HG03064 (cell line): ENCODE results near the gene FRMD4B.
"Not testable (repeated sequence)": the region's sequence is repeated elsewhere in the genome, so short reads cannot be mapped to it uniquely, and the experiment has no call there.

Source experiments
- ATAC-seq: cut with Tn5 transposase; IDR thresholded peaks from one replicate; pipeline ENCODE4 v1.9.1; 2021; ENCODE audit warnings: low read depth; ENCODE audit not compliant: unreplicated experiment

FRMD4B gene

GRCh38 chr3:69292185-69292584, 93.7 kb downstream of the FRMD4B start:
- no peak for ATAC-seq

- no peak for ATAC-seq
These were observed 95.5 kb downstream of the FRMD4B start for GRCh38 chr3:69290430-69290829.

- ATAC-seq, result no peak
These were observed 95.9 kb downstream of the FRMD4B start for GRCh38 chr3:69290006-69290405.

GRCh38 chr3:69288161-69288895, 97.6 kb downstream of the FRMD4B start:
- ATAC-seq, result no peak

GRCh38 chr3:69283913-69284611, 101.8 kb downstream of the FRMD4B start:
- ATAC-seq, result no peak

GRCh38 chr3:69283496-69283895, 102.4 kb downstream of the FRMD4B start:
- ATAC-seq, result no peak

GRCh38 chr3:69282181-69282580, 103.7 kb downstream of the FRMD4B start:
- ATAC-seq, result no peak

- not testable (repeated sequence) for ATAC-seq
These were observed 108.5 kb downstream of the FRMD4B start for GRCh38 chr3:69277403-69277802.

GRCh38 chr3:69276884-69277283, 109.0 kb downstream of the FRMD4B start:
- ATAC-seq, result no peak

- not testable (repeated sequence) for ATAC-seq
These were observed 109.7 kb downstream of the FRMD4B start for GRCh38 chr3:69276191-69276590.

- no peak for ATAC-seq
These were observed 112.0 kb downstream of the FRMD4B start for GRCh38 chr3:69273896-69274295.

- ATAC-seq, result no peak
These were observed 113.3 kb downstream of the FRMD4B start for GRCh38 chr3:69272556-69272955.

- no peak for ATAC-seq
These were observed 114.8 kb downstream of the FRMD4B start for GRCh38 chr3:69271098-69271497.

GRCh38 chr3:69266585-69266984, 119.3 kb downstream of the FRMD4B start:
- ATAC-seq, result no peak

GRCh38 chr3:69266071-69266470, 119.8 kb downstream of the FRMD4B start:
- not testable (repeated sequence) for ATAC-seq

GRCh38 chr3:69260843-69261405, 125.0 kb downstream of the FRMD4B start:
- not testable (repeated sequence) for ATAC-seq

GRCh38 chr3:69260216-69260787, 125.6 kb downstream of the FRMD4B start:
- ATAC-seq, result no peak

GRCh38 chr3:69259125-69259524, 126.8 kb downstream of the FRMD4B start:
- no peak for ATAC-seq

GRCh38 chr3:69255928-69256327, 130.0 kb downstream of the FRMD4B start:
- ATAC-seq, result no peak

- ATAC-seq, result no peak
These were observed 131.5 kb downstream of the FRMD4B start for GRCh38 chr3:69254351-69254750.

- ATAC-seq, result no peak
These were observed 133.3 kb downstream of the FRMD4B start for GRCh38 chr3:69252631-69253030.
